ENCODE data around the gene DNAJC13.

Gene DNAJC13

GRCh38 chr3:132457286-132457685 is 40.0 kb downstream of the DNAJC13 start:
- H3K9ac ChIP-seq (ENCODE audit: low read depth, low read length, poor library complexity, severe bottlenecking) = no peak overlapping the region
- H3K4me1 ChIP-seq (ENCODE audit: insufficient read depth, low read length, poor library complexity, severe bottlenecking) = no peaks in the 10 kb centered on the region
- no peaks in the 10 kb centered on the region for H3K27me3 ChIP-seq (ENCODE audit: insufficient read depth, low read length, poor library complexity, severe bottlenecking)
- no peaks in the 10 kb centered on the region for H3F3A ChIP-seq (ENCODE audit: low read depth)
- no peaks in the 10 kb centered on the region for H3K9me3 ChIP-seq (ENCODE audit: insufficient read depth, low read depth, low read length)
- H2AFZ ChIP-seq (ENCODE audit: low read length) = no peak overlapping the region
- no peaks in the 10 kb centered on the region for H3K79me2 ChIP-seq (ENCODE audit: insufficient read depth, low read length)
- H3K9me2 ChIP-seq (replicated peaks; ENCODE audit: low read depth, low read length) = no peaks in the 10 kb centered on the region
- H3K4me2 ChIP-seq (ENCODE audit: low read depth, low read length, poor library complexity, severe bottlenecking) = no peak overlapping the region
- H3K36me3 ChIP-seq (ENCODE audit: insufficient read depth, low read length) = peaks cover 68% of the 10 kb centered on the region
- no peaks in the 10 kb centered on the region for H4K20me1 ChIP-seq (ENCODE audit: insufficient read depth, low read length, poor library complexity, severe bottlenecking)
- no peak for TF ChIP-seq CTCF (conservative IDR thresholded peaks at IDR 0.05; ENCODE audit: low read length)
- no peak for TF ChIP-seq EZH2phosphoT487 (IDR thresholded peaks at IDR 0.05; ENCODE audit: borderline replicate concordance)
- H3K4me3 ChIP-seq (ENCODE audit: low read length, poor library complexity, severe bottlenecking) = no peak overlapping the region

GRCh38 chr3:132459551-132459950 is 42.2 kb downstream of the DNAJC13 start:
- no peaks in the 10 kb centered on the region for H3K4me1 ChIP-seq (ENCODE audit: insufficient read depth, low read length, poor library complexity, severe bottlenecking)
- no peaks in the 10 kb centered on the region for H4K20me1 ChIP-seq (ENCODE audit: insufficient read depth, low read length, poor library complexity, severe bottlenecking)
- H3K4me2 ChIP-seq (ENCODE audit: low read depth, low read length, poor library complexity, severe bottlenecking) = no peak overlapping the region
- TF ChIP-seq EZH2phosphoT487 (IDR thresholded peaks at IDR 0.05; ENCODE audit: borderline replicate concordance) (no peak), CTCF (conservative IDR thresholded peaks at IDR 0.05; ENCODE audit: low read length) (no peak)
- no peaks in the 10 kb centered on the region for H3K9me3 ChIP-seq (ENCODE audit: insufficient read depth, low read depth, low read length)
- no peaks in the 10 kb centered on the region for H3K9me2 ChIP-seq (replicated peaks; ENCODE audit: low read depth, low read length)
- H2AFZ ChIP-seq (ENCODE audit: low read length) = no peak overlapping the region
- peaks cover 69% of the 10 kb centered on the region for H3K36me3 ChIP-seq (ENCODE audit: insufficient read depth, low read length)
- no peak overlapping the region for H3K4me3 ChIP-seq (ENCODE audit: low read length, poor library complexity, severe bottlenecking)
- H3K27me3 ChIP-seq (ENCODE audit: insufficient read depth, low read length, poor library complexity, severe bottlenecking) = no peaks in the 10 kb centered on the region
- no peaks in the 10 kb centered on the region for H3K79me2 ChIP-seq (ENCODE audit: insufficient read depth, low read length)
- H3K9ac ChIP-seq (ENCODE audit: low read depth, low read length, poor library complexity, severe bottlenecking) = no peak overlapping the region
- H3F3A ChIP-seq (ENCODE audit: low read depth) = no peaks in the 10 kb centered on the region

- Histone ChIP-seq H3K79me2 (ENCODE audit: insufficient read depth, low read length) (no peaks in the 10 kb centered on the region), H3K9ac (ENCODE audit: low read depth, low read length, poor library complexity, severe bottlenecking) (no peak overlapping the region), H2AFZ (ENCODE audit: low read length) (no peak overlapping the region), H3K4me2 (ENCODE audit: low read depth, low read length, poor library complexity, severe bottlenecking) (no peak overlapping the region), H3K9me3 (ENCODE audit: insufficient read depth, low read depth, low read length) (no peaks in the 10 kb centered on the region), H3F3A (ENCODE audit: low read depth) (no peaks in the 10 kb centered on the region), H3K9me2 (replicated peaks; ENCODE audit: low read depth, low read length) (no peaks in the 10 kb centered on the region), H3K4me3 (ENCODE audit: low read length, poor library complexity, severe bottlenecking) (no peak overlapping the region), H4K20me1 (ENCODE audit: insufficient read depth, low read length, poor library complexity, severe bottlenecking) (no peaks in the 10 kb centered on the region), H3K27me3 (ENCODE audit: insufficient read depth, low read length, poor library complexity, severe bottlenecking) (no peaks in the 10 kb centered on the region), H3K36me3 (ENCODE audit: insufficient read depth, low read length) (peaks cover 54% of the 10 kb centered on the region; the same call in 1 of the 2 replicates), H3K4me1 (ENCODE audit: insufficient read depth, low read length, poor library complexity, severe bottlenecking) (no peaks in the 10 kb centered on the region)
- no peak for TF ChIP-seq CTCF (conservative IDR thresholded peaks at IDR 0.05; ENCODE audit: low read length)
- TF ChIP-seq EZH2phosphoT487 (IDR thresholded peaks at IDR 0.05; ENCODE audit: borderline replicate concordance) = no peak
Measured at GRCh38 chr3:132461544-132461943, 44.2 kb downstream of the DNAJC13 start.

Data from Loucy (cell line).